Activated CD4-positive, CD25-positive, alpha-beta regulatory T cell treated with anti-CD3 and anti-CD28 coated beads, Interleukin-2, amount 50 U/mL, for 16 hours (primary cell): Measurements from ENCODE around the gene CDK9.
"Not testable (repeated sequence)": the region's sequence is repeated elsewhere in the genome, so short reads cannot be mapped to it uniquely, and the experiment has no call there.

Experiments
- DNase-seq: peaks from one replicate; pipeline ENCODE4 v3.0.0-alpha.2; 2020; ENCODE audit warnings: low read depth, low spot score

CDK9 gene

GRCh38 chr9:127825319-127826051 is 39.7 kb downstream of the CDK9 start:
- no peak for DNase-seq

GRCh38 chr9:127826253-127826913 is 40.5 kb downstream of the CDK9 start:
- DNase-seq: no peak

- DNase-seq: no peak
These were observed 42.6 kb downstream of the CDK9 start for GRCh38 chr9:127828262-127829031.

GRCh38 chr9:127829205-127829906 is 43.5 kb downstream of the CDK9 start:
- DNase-seq: no peak

GRCh38 chr9:127832248-127832647 is 46.4 kb downstream of the CDK9 start:
- no peak for DNase-seq

- DNase-seq: no peak
These were observed 47.7 kb downstream of the CDK9 start for GRCh38 chr9:127833555-127833954.

- no peak for DNase-seq
These were observed 50.2 kb downstream of the CDK9 start for GRCh38 chr9:127835991-127836516.

GRCh38 chr9:127836561-127836960 is 50.7 kb downstream of the CDK9 start:
- DNase-seq: not testable (repeated sequence)

GRCh38 chr9:127837346-127837745 is 51.5 kb downstream of the CDK9 start:
- no peak for DNase-seq

GRCh38 chr9:127838375-127839078 is 52.7 kb downstream of the CDK9 start:
- no peak for DNase-seq
